OCI-LY3 (cell line): Measurements from ENCODE around the gene PAPSS2.
"Not testable (repeated sequence)": the region's sequence is repeated elsewhere in the genome, so short reads cannot be mapped to it uniquely, and the experiment has no call there.

Source experiments
- H2AFZ ChIP-seq: fragments of 200-600, 300-600 bp; shearing (Covaris generic); 2 replicates; pipeline ENCODE4 v1.6.0; 2014; ENCODE audit warnings: antibody characterized with exemption, low read depth, low read length
- H3K27ac ChIP-seq: fragments of 200-600, 300-600 bp; sonication (generic); 2 replicates; pipeline ENCODE4 v1.5.1; 2014; ENCODE audit warnings: mild to moderate bottlenecking, low read length, moderate library complexity, mixed read lengths
- H3K27me3 ChIP-seq: fragments of 200-600, 300-600 bp; sonication (generic); 2 replicates; pipeline ENCODE4 v1.6.1; 2014; ENCODE audit warnings: low read depth, low read length, mixed read lengths
- H3K36me3 ChIP-seq: fragments of 200-600, 300-600 bp; sonication (generic); replicated peaks from 2 replicates; pipeline ENCODE3; 2014; ENCODE audit warnings: low read depth, low read length, mixed read lengths
- H3K4me1 ChIP-seq: fragments of 300-600, 200-600 bp; sonication (generic); 2 replicates; pipeline ENCODE4 v1.6.1; 2014; ENCODE audit warnings: low read length, mixed read lengths
- H3K4me2 ChIP-seq: fragments of 200-600, 300-600 bp; sonication (generic); 2 replicates; pipeline ENCODE4 v1.6.1; 2014; ENCODE audit warnings: low read length, mixed read lengths
- H3K4me3 ChIP-seq: fragments of 300-600, 200-600 bp; sonication (generic); 2 replicates; pipeline ENCODE4 v1.5.1; 2014; ENCODE audit warnings: antibody characterized with exemption, mild to moderate bottlenecking, low read length, moderate library complexity
- H3K79me2 ChIP-seq: fragments of 300-600, 200-600 bp; shearing (Covaris generic); 2 replicates; pipeline ENCODE4 v1.6.1; 2014; ENCODE audit warnings: mild to moderate bottlenecking, low read length, mixed read lengths
- H3K9ac ChIP-seq: fragments of 300-600, 200-600 bp; shearing (Covaris generic); 2 replicates; pipeline ENCODE4 v1.6.0; 2014; ENCODE audit warnings: mild to moderate bottlenecking, low read length, moderate library complexity
- H3K9me3 ChIP-seq: fragments of 200-600, 300-600 bp; shearing (Covaris generic); 2 replicates; pipeline ENCODE4 v1.6.1; 2014; ENCODE audit warnings: low read length, mixed read lengths; ENCODE audit not compliant: insufficient read depth
- H4K20me1 ChIP-seq: fragments of 200-600, 300-600 bp; sonication (generic); 2 replicates; pipeline ENCODE4 v1.6.1; 2016; ENCODE audit warnings: low read length, mixed read lengths; ENCODE audit not compliant: insufficient read depth
- EZH2phosphoT487 ChIP-seq: fragments of 200-600 bp; shearing (Covaris generic); IDR thresholded peaks from 2 replicates; pipeline ENCODE4 v1.6.1; 2018; ENCODE audit warnings: antibody characterized with exemption, mixed run types, low read depth
- TF ChIP-seq, protein P1 (sequence below): fragments of 200-600, 300-600 bp; sonication (generic); IDR thresholded peaks from 2 replicates; pipeline ENCODE4 v1.5.1; 2014; ENCODE audit warnings: antibody characterized with exemption, low read length, low read depth

The PAPSS2 gene

DNA sequence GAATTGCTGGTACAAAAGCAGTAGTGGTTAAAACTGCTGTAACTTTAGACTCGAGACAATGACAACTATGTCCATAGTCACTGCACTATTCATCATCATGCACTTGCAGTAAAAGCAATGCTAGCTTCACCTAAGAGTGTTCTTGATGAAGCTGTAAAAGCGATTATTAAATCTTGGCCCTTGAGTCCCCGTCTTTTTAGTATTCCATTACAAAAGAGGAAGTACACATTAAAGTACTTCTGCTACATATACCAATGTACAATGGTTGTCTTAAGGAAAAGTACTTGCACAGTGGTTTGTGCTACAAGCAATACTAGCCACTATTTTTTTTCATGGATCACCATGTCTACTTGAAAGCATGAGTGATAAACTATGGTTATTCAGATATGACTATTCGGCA is 80.0 kb downstream of the PAPSS2 start:
- Histone ChIP-seq H3K4me2 (no peak overlapping the region), H3K27me3 (no peaks in the 10 kb centered on the region), H3K27ac (no peak overlapping the region), H3K9me3 (no peaks in the 10 kb centered on the region), H3K79me2 (no peaks in the 10 kb centered on the region), H2AFZ (no peak overlapping the region), H4K20me1 (no peaks in the 10 kb centered on the region), H3K9ac (no peak overlapping the region), H3K4me3 (no peak overlapping the region), H3K36me3 (no peaks in the 10 kb centered on the region), H3K4me1 (no peaks in the 10 kb centered on the region)
- no peak for TF ChIP-seq EZH2phosphoT487
- TF ChIP-seq, protein P1, sequence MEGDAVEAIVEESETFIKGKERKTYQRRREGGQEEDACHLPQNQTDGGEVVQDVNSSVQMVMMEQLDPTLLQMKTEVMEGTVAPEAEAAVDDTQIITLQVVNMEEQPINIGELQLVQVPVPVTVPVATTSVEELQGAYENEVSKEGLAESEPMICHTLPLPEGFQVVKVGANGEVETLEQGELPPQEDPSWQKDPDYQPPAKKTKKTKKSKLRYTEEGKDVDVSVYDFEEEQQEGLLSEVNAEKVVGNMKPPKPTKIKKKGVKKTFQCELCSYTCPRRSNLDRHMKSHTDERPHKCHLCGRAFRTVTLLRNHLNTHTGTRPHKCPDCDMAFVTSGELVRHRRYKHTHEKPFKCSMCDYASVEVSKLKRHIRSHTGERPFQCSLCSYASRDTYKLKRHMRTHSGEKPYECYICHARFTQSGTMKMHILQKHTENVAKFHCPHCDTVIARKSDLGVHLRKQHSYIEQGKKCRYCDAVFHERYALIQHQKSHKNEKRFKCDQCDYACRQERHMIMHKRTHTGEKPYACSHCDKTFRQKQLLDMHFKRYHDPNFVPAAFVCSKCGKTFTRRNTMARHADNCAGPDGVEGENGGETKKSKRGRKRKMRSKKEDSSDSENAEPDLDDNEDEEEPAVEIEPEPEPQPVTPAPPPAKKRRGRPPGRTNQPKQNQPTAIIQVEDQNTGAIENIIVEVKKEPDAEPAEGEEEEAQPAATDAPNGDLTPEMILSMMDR, result no peak

DNA sequence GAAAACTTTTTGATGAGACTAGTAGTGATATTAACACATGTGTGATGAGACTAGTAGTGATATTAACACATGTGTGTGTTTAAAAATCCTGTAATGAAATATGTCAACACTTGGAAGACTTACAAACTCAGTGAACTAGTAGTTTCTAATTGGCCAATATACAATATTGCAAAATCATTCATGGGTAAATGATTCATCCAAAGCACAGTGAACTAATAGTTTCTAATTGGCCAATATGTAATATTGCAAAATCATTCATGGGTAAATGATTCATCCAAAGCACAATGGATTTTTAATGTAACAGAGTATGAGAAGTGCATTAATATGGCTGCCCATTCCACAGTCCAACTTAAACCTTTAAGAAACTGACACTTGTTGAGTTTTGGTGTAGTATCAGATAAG is 80.6 kb downstream of the PAPSS2 start:
- no peaks in the 10 kb centered on the region for H3K79me2 ChIP-seq
- TF ChIP-seq EZH2phosphoT487, result no peak
- no peaks in the 10 kb centered on the region for H4K20me1 ChIP-seq
- H3K36me3 ChIP-seq, result no peaks in the 10 kb centered on the region
- H3K27ac ChIP-seq, result no peak overlapping the region
- no peak overlapping the region for H2AFZ ChIP-seq
- H3K9ac ChIP-seq, result no peak overlapping the region
- no peaks in the 10 kb centered on the region for H3K9me3 ChIP-seq
- no peak overlapping the region for H3K4me2 ChIP-seq
- H3K4me3 ChIP-seq, result no peak overlapping the region
- H3K4me1 ChIP-seq, result no peaks in the 10 kb centered on the region
- no peaks in the 10 kb centered on the region for H3K27me3 ChIP-seq

DNA sequence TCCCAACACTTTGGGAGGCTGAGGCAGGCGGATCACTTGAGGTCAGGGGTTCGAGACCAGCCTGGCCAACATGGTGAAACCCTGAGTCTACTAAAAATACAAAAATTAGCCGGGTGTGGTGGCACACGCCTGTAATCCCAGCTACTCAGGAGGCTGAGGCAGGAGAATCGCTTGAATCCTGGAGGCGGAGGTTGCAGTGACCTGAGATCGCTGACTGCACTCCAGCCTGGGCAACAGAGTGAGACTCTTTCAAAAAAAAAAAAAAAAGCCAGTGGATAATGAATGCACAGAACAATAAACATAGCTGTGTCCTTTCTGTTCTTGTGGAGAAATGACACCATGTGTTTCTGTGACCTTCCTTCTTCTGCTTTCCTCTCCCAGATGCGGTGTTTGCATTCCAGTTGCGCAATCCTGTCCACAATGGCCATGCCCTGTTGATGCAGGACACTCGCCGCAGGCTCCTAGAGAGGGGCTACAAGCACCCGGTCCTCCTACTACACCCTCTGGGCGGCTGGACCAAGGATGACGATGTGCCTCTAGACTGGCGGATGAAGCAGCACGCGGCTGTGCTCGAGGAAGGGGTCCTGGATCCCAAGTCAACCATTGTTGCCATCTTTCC is 83.4 kb downstream of the PAPSS2 start:
- not testable (repeated sequence) for H3K36me3 ChIP-seq

DNA sequence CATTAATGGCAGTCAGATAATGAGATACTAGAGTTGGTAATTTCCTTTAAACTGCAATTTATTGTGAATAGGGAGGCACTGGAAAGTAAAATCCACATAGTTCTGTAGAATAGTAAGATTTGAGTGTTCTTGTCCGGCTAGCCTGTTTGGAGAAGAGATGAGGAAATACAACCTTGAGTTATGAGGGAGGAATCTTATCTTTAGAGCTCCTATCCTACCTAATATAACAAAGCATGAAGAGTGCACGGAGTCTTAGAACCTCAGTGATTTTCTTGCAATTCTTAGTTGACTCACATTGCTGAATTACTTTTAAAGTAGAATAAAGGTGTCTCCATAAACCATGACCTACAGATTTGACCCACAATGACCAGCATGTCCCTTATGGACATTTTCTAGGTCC is 84.9 kb downstream of the PAPSS2 start:
- H3K9ac ChIP-seq, result no peak overlapping the region
- H3K79me2 ChIP-seq, result no peaks in the 10 kb centered on the region
- H3K27ac ChIP-seq, result no peak overlapping the region
- TF ChIP-seq, protein P1, result no peak
- TF ChIP-seq EZH2phosphoT487, result no peak
- no peak overlapping the region for H3K4me3 ChIP-seq
- H3K36me3 ChIP-seq, result no peaks in the 10 kb centered on the region
- H4K20me1 ChIP-seq, result no peaks in the 10 kb centered on the region
- no peak overlapping the region for H3K4me2 ChIP-seq
- H2AFZ ChIP-seq, result no peak overlapping the region
- H3K9me3 ChIP-seq, result no peaks in the 10 kb centered on the region
- no peaks in the 10 kb centered on the region for H3K27me3 ChIP-seq
- H3K4me1 ChIP-seq, result no peaks in the 10 kb centered on the region

More for the DNA sequence above, 83.4 kb downstream of the PAPSS2 start:
- not testable (repeated sequence) for H2AFZ ChIP-seq, H3K79me2 ChIP-seq, H3K4me3 ChIP-seq, H3K9ac ChIP-seq, H3K4me2 ChIP-seq, H3K27me3 ChIP-seq, H3K27ac ChIP-seq, H3K9me3 ChIP-seq, H3K4me1 ChIP-seq, H4K20me1 ChIP-seq

DNA sequence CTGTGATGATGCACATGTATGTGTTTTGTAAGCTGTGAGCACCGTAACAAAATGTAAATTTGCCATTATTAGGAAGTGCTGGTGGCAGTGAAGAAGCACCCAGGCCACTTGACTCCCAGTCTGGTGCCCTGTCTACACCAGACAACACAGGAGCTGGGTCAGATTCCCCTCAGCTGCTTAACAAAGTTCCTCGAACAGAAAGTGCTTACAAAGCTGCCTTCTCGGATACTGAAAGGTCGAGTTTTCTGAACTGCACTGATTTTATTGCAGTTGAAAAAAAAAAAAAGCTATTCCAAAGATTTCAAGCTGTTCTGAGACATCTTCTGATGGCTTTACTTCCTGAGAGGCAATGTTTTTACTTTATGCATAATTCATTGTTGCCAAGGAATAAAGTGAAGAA is 87.2 kb downstream of the PAPSS2 start:
- H3K4me3 ChIP-seq, result no peak overlapping the region
- H3K27me3 ChIP-seq, result no peaks in the 10 kb centered on the region
- no peaks in the 10 kb centered on the region for H3K9me3 ChIP-seq
- no peaks in the 10 kb centered on the region for H3K79me2 ChIP-seq
- H3K4me2 ChIP-seq, result no peak overlapping the region
- no peaks in the 10 kb centered on the region for H4K20me1 ChIP-seq
- no peak overlapping the region for H2AFZ ChIP-seq
- no peak overlapping the region for H3K9ac ChIP-seq
- H3K4me1 ChIP-seq, result peaks cover 8% of the 10 kb centered on the region; the same call in 1 of the 2 replicates
- H3K36me3 ChIP-seq, result no peaks in the 10 kb centered on the region
- no peak overlapping the region for H3K27ac ChIP-seq
- TF ChIP-seq, protein P1, result no peak
- TF ChIP-seq EZH2phosphoT487, result no peak

DNA sequence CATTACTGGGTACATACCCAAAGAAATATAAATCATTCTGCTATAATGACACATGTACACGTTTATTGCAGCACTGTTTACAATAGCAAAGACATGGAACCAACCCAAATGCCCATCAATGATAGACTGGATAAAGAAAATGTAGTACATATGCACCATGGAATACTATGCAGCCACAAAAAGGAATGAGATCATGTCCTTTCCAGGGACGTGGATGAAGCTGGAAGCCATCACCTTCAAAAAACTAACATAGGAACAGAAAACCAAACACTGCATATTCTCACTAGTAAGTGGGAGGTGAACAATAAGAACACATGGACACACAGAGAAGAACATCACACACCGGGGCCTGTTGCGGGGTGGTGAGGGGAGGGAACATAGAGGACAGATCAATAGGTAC is 88.6 kb downstream of the PAPSS2 start:
- H3K79me2 ChIP-seq, H3K4me2 ChIP-seq, H3K27ac ChIP-seq, H3K36me3 ChIP-seq, H2AFZ ChIP-seq, H4K20me1 ChIP-seq, H3K9me3 ChIP-seq, H3K4me1 ChIP-seq, H3K27me3 ChIP-seq, H3K4me3 ChIP-seq, H3K9ac ChIP-seq: not testable (repeated sequence)
